GM10847 (cell line): ENCODE measurements around the gene GATB.

Experiments used
- POLR2A ChIP-seq: IDR thresholded peaks from 2 replicates; pipeline ENCODE4 v1.6.1; 2011; ENCODE audit not compliant: insufficient read length; ENCODE audit errors: extremely low read depth

The GATB gene

GRCh38 chr4:151760712-151761661 lies at the start of gene GATB:
Gene GATB, minus strand, starts transcription at chr4:151761007. Its CDS starts 25 bp downstream, at chr4:151760982.
- TF ChIP-seq POLR2A = peak; percentile 40

- no peak for TF ChIP-seq POLR2A
Measured at GRCh38 chr4:151810476-151810875, 49.7 kb upstream of the GATB start.

- no peak for TF ChIP-seq POLR2A
Measured at GRCh38 chr4:151809716-151810115, 48.9 kb upstream of the GATB start.

GRCh38 chr4:151808542-151808941 lies 47.7 kb upstream of the GATB start:
- TF ChIP-seq POLR2A = no peak

- no peak for TF ChIP-seq POLR2A
Measured at GRCh38 chr4:151808120-151808529, 47.3 kb upstream of the GATB start.

- TF ChIP-seq POLR2A = no peak
Measured at GRCh38 chr4:151807220-151807619, 46.4 kb upstream of the GATB start.

- no peak for TF ChIP-seq POLR2A
Measured at GRCh38 chr4:151806511-151806927, 45.7 kb upstream of the GATB start.

- TF ChIP-seq POLR2A = no peak
Measured at GRCh38 chr4:151804821-151805220, 44.0 kb upstream of the GATB start.

GRCh38 chr4:151804086-151804630 lies 43.4 kb upstream of the GATB start:
- TF ChIP-seq POLR2A = no peak

- no peak for TF ChIP-seq POLR2A
Measured at GRCh38 chr4:151803246-151803645, 42.4 kb upstream of the GATB start.

- no peak for TF ChIP-seq POLR2A
Measured at GRCh38 chr4:151801547-151802516, 41.0 kb upstream of the GATB start.

- no peak for TF ChIP-seq POLR2A
Measured at GRCh38 chr4:151799417-151800012, 38.7 kb upstream of the GATB start.

- no peak for TF ChIP-seq POLR2A
Measured at GRCh38 chr4:151798678-151799416, 38.0 kb upstream of the GATB start.

- TF ChIP-seq POLR2A = no peak
Measured at GRCh38 chr4:151797853-151798252, 37.0 kb upstream of the GATB start.
